Measurements from ENCODE around the gene ADCY4.

GRCh38 chr14:24376448-24377070 lies 41.7 kb upstream of the ADCY4 start:
- TF ChIP-seq CTCF (conservative IDR thresholded peaks at IDR 0.05; ENCODE audit: low read length) (no peak), EZH2phosphoT487 (IDR thresholded peaks at IDR 0.05; ENCODE audit: borderline replicate concordance, low read depth, low read length) (no peak)
